Measurements from ENCODE around the gene ACOT7.

GRCh38 chr1:6243053-6243834, 150.3 kb downstream of the ACOT7 start:
- no peak for TF ChIP-seq POLR2AphosphoS5 (IDR thresholded peaks at IDR 0.05; ENCODE audit: borderline replicate concordance, low read depth, low read length)
- no peak for TF ChIP-seq EZH2 (IDR thresholded peaks at IDR 0.05)
- TF ChIP-seq FOXP2 (optimal IDR thresholded peaks at IDR 0.05; ENCODE audit: control extremely low read depth, extremely low read length, insufficient read depth) = no peak
